ENCODE measurements around the gene TMEM74B.

TMEM74B gene

GRCh38 chr20:1196634-1197033 is 11.9 kb upstream of the TMEM74B start:
- Histone ChIP-seq H3K9ac (no peak overlapping the region), H3K4me1 (ENCODE audit: low read depth, poor library complexity, severe bottlenecking) (no peaks in the 10 kb centered on the region), H3K4me3 (IDR thresholded peaks at IDR 0.05; ENCODE audit: insufficient read depth, low read depth, low read length) (no peak overlapping the region), H4K20me1 (ENCODE audit: insufficient read depth) (no peaks in the 10 kb centered on the region), H3K27ac (no peak overlapping the region), H3K27me3 (ENCODE audit: insufficient read depth, low read depth) (no peaks in the 10 kb centered on the region), H3K36me3 (ENCODE audit: insufficient read depth) (no peaks in the 10 kb centered on the region), H3K79me2 (ENCODE audit: insufficient read depth, low read depth) (no peaks in the 10 kb centered on the region), H2AFZ (ENCODE audit: low read depth) (no peak overlapping the region), H3K4me2 (no peak overlapping the region)
- TF ChIP-seq, protein P1, sequence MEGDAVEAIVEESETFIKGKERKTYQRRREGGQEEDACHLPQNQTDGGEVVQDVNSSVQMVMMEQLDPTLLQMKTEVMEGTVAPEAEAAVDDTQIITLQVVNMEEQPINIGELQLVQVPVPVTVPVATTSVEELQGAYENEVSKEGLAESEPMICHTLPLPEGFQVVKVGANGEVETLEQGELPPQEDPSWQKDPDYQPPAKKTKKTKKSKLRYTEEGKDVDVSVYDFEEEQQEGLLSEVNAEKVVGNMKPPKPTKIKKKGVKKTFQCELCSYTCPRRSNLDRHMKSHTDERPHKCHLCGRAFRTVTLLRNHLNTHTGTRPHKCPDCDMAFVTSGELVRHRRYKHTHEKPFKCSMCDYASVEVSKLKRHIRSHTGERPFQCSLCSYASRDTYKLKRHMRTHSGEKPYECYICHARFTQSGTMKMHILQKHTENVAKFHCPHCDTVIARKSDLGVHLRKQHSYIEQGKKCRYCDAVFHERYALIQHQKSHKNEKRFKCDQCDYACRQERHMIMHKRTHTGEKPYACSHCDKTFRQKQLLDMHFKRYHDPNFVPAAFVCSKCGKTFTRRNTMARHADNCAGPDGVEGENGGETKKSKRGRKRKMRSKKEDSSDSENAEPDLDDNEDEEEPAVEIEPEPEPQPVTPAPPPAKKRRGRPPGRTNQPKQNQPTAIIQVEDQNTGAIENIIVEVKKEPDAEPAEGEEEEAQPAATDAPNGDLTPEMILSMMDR (conservative IDR thresholded peaks at IDR 0.05; ENCODE audit: low read depth, low read length) = no peak

- TF ChIP-seq, protein P1 (conservative IDR thresholded peaks at IDR 0.05; ENCODE audit: low read depth, low read length) = no peak
- Histone ChIP-seq H3K79me2 (ENCODE audit: insufficient read depth, low read depth) (no peaks in the 10 kb centered on the region), H3K4me2 (no peak overlapping the region), H4K20me1 (ENCODE audit: insufficient read depth) (no peaks in the 10 kb centered on the region), H3K9ac (no peak overlapping the region), H3K27ac (no peak overlapping the region), H3K27me3 (ENCODE audit: insufficient read depth, low read depth) (no peaks in the 10 kb centered on the region), H3K36me3 (ENCODE audit: insufficient read depth) (no peaks in the 10 kb centered on the region), H3K4me3 (IDR thresholded peaks at IDR 0.05; ENCODE audit: insufficient read depth, low read depth, low read length) (no peak overlapping the region), H3K4me1 (ENCODE audit: low read depth, poor library complexity, severe bottlenecking) (no peaks in the 10 kb centered on the region), H2AFZ (ENCODE audit: low read depth) (no peak overlapping the region)
These were observed 10.4 kb upstream of the TMEM74B start for GRCh38 chr20:1195226-1195625.

- Histone ChIP-seq H3K9ac (no peak overlapping the region), H3K27ac (no peak overlapping the region), H3K4me3 (IDR thresholded peaks at IDR 0.05; ENCODE audit: insufficient read depth, low read depth, low read length) (no peak overlapping the region), H2AFZ (ENCODE audit: low read depth) (no peak overlapping the region), H3K36me3 (ENCODE audit: insufficient read depth) (no peaks in the 10 kb centered on the region), H3K4me2 (no peak overlapping the region), H3K27me3 (ENCODE audit: insufficient read depth, low read depth) (0 out of 2 replicates have a peak, but pooled peaks cover 2% of the 10 kb centered on the region), H4K20me1 (ENCODE audit: insufficient read depth) (no peaks in the 10 kb centered on the region), H3K79me2 (ENCODE audit: insufficient read depth, low read depth) (no peaks in the 10 kb centered on the region), H3K4me1 (ENCODE audit: low read depth, poor library complexity, severe bottlenecking) (no peaks in the 10 kb centered on the region)
- TF ChIP-seq, protein P1 (conservative IDR thresholded peaks at IDR 0.05; ENCODE audit: low read depth, low read length) = no peak
These were observed 6.5 kb upstream of the TMEM74B start for GRCh38 chr20:1191299-1191698.

DNA sequence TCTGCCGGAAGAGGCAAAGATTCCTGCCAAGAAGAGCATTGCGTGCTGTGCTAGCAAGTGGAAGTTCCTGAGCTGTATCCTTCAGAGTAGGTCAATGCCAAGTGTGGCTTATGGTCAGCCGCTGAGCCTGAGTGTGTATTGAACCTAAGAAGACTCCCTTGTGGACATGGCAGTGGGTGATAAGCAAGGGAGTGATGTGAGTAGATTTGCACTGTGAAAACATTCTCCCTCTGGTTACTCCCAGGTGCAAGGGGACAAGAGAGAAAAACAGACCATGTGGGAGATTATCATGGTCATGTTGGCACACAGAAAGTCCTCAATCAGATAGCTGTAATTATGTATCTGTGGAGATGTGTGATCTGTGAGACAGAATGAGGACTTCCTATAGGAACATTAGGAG is 6.1 kb upstream of the TMEM74B start:
- H3K79me2 ChIP-seq (ENCODE audit: insufficient read depth, low read depth) = no peaks in the 10 kb centered on the region
- no peaks in the 10 kb centered on the region for H3K36me3 ChIP-seq (ENCODE audit: insufficient read depth)
- no peak overlapping the region for H3K4me3 ChIP-seq (IDR thresholded peaks at IDR 0.05; ENCODE audit: insufficient read depth, low read depth, low read length)
- no peak overlapping the region for H3K9ac ChIP-seq
- no peak overlapping the region for H3K4me2 ChIP-seq
- H2AFZ ChIP-seq (ENCODE audit: low read depth) = no peak overlapping the region
- no peak overlapping the region for H3K27ac ChIP-seq
- TF ChIP-seq, protein P1 (conservative IDR thresholded peaks at IDR 0.05; ENCODE audit: low read depth, low read length) = no peak
- H3K27me3 ChIP-seq (ENCODE audit: insufficient read depth, low read depth) = 0 out of 2 replicates have a peak, but pooled peaks cover 2% of the 10 kb centered on the region
- peaks cover 4% of the 10 kb centered on the region for H3K4me1 ChIP-seq (ENCODE audit: low read depth, poor library complexity, severe bottlenecking)
- H4K20me1 ChIP-seq (ENCODE audit: insufficient read depth) = no peaks in the 10 kb centered on the region

Data from KMS-11 (cell line).